H9 (cell line): ENCODE measurements around the gene ERCC6L2. TPM values are rescaled to one million over a fixed set of nuclear protein-coding genes. Genes with fewer than 3 reads are reported as not detected.

Experiments used
- DNase-seq: peaks from one replicate; pipeline ENCODE4 v3.0.0-alpha.2; 2017
- H2AFZ ChIP-seq: one replicate; pipeline ENCODE4 v1.6.1; 2013; ENCODE audit warnings: mild to moderate bottlenecking, low read length, control low read depth, moderate library complexity
- H2AK5ac ChIP-seq: 2 replicates; pipeline ENCODE4 v1.6.1; 2013; ENCODE audit warnings: low read length, control low read depth, mixed read lengths; ENCODE audit not compliant: insufficient read length
- H2BK120ac ChIP-seq: one replicate; pipeline ENCODE4 v1.6.1; 2013; ENCODE audit warnings: low read depth, mild to moderate bottlenecking, low read length, control low read depth, inconsistent platforms; ENCODE audit not compliant: poor library complexity, severe bottlenecking
- H2BK12ac ChIP-seq: 2 replicates; pipeline ENCODE4 v1.6.1; 2013; ENCODE audit warnings: low read length, control low read depth, mixed read lengths, low read depth; ENCODE audit not compliant: insufficient read length
- H2BK15ac ChIP-seq: 2 replicates; pipeline ENCODE4 v1.6.1; 2013; ENCODE audit warnings: low read depth, low read length, control low read depth
- H2BK20ac ChIP-seq: one replicate; pipeline ENCODE4 v1.6.1; 2013; ENCODE audit warnings: low read depth, mild to moderate bottlenecking, low read length, control low read depth, inconsistent platforms; ENCODE audit not compliant: poor library complexity, severe bottlenecking
- H2BK5ac ChIP-seq: 2 replicates; pipeline ENCODE4 v1.6.1; 2013; ENCODE audit warnings: low read length, control low read depth, mixed read lengths; ENCODE audit not compliant: insufficient read length
- H3K14ac ChIP-seq: 2 replicates; pipeline ENCODE4 v1.6.1; 2013; ENCODE audit warnings: low read length, control low read depth; ENCODE audit not compliant: insufficient read depth
- H3K18ac ChIP-seq: 2 replicates; pipeline ENCODE4 v1.6.1; 2013; ENCODE audit warnings: low read depth, mild to moderate bottlenecking, mixed read lengths, low read length, control low read depth; ENCODE audit not compliant: insufficient read length
- H3K23ac ChIP-seq: 2 replicates; pipeline ENCODE4 v1.6.1; 2013; ENCODE audit warnings: low read length, control low read depth, mixed read lengths, low read depth; ENCODE audit not compliant: insufficient read length
- H3K23me2 ChIP-seq: 2 replicates; pipeline ENCODE4 v1.6.1; 2013; ENCODE audit warnings: low read depth, mild to moderate bottlenecking, mixed read lengths, low read length, control low read depth; ENCODE audit not compliant: insufficient read length, poor library complexity, severe bottlenecking
- H3K27ac ChIP-seq: 2 replicates; pipeline ENCODE4 v1.5.1; 2013; ENCODE audit warnings: low read length, control low read depth, mixed read lengths, low read depth; ENCODE audit not compliant: insufficient read length
- H3K27me3 ChIP-seq: 2 replicates; pipeline ENCODE4 v1.6.1; 2013; ENCODE audit warnings: low read length, control low read depth, inconsistent platforms; ENCODE audit not compliant: insufficient read depth
- H3K4ac ChIP-seq: 2 replicates; pipeline ENCODE4 v1.6.1; 2013; ENCODE audit warnings: low read depth, mild to moderate bottlenecking, control low read depth, inconsistent platforms, low read length, moderate library complexity
- H3K4me1 ChIP-seq: 2 replicates; pipeline ENCODE4 v1.6.1; 2013; ENCODE audit warnings: low read length, control low read depth, inconsistent platforms; ENCODE audit not compliant: insufficient read depth
- H3K4me2 ChIP-seq: 2 replicates; pipeline ENCODE4 v1.6.1; 2013; ENCODE audit warnings: low read length, control low read depth, mixed read lengths; ENCODE audit not compliant: insufficient read length, insufficient read depth
- H3K56ac ChIP-seq: 2 replicates; pipeline ENCODE4 v1.6.1; 2013; ENCODE audit warnings: low read depth, mild to moderate bottlenecking, mixed read lengths, low read length, control low read depth; ENCODE audit not compliant: insufficient read length
- H3K79me1 ChIP-seq: 2 replicates; pipeline ENCODE4 v1.6.1; 2013; ENCODE audit warnings: low read depth, mild to moderate bottlenecking, moderate library complexity, low read length, control low read depth, inconsistent platforms; ENCODE audit not compliant: insufficient read depth, poor library complexity, severe bottlenecking
- H3K79me2 ChIP-seq: 2 replicates; pipeline ENCODE4 v1.6.1; 2013; ENCODE audit warnings: low read length, control low read depth, inconsistent platforms; ENCODE audit not compliant: insufficient read depth
- H3K9ac ChIP-seq: 2 replicates; pipeline ENCODE4 v1.6.1; 2013; ENCODE audit warnings: low read length, control low read depth, mixed read lengths; ENCODE audit not compliant: insufficient read length; ENCODE audit errors: extremely low read depth
- H3K9me3 ChIP-seq: one replicate; pipeline ENCODE4 v1.6.1; 2013; ENCODE audit warnings: low read depth, low read length, inconsistent platforms; ENCODE audit not compliant: control insufficient read depth
- H3T11ph ChIP-seq: one replicate; pipeline ENCODE4 v1.6.1; 2013; ENCODE audit warnings: mild to moderate bottlenecking, low read length, control low read depth, inconsistent platforms
- H4K20me1 ChIP-seq: one replicate; pipeline ENCODE4 v1.6.1; 2013; ENCODE audit not compliant: control insufficient read depth, insufficient read length, insufficient read depth
- H4K5ac ChIP-seq: 2 replicates; pipeline ENCODE4 v1.6.1; 2013; ENCODE audit warnings: low read depth, mild to moderate bottlenecking, mixed read lengths, low read length, control low read depth; ENCODE audit not compliant: insufficient read length
- H4K8ac ChIP-seq: replicated peaks from 2 replicates; pipeline ENCODE4 v1.6.1; 2013; ENCODE audit warnings: low read length, control low read depth, mixed read lengths, low read depth; ENCODE audit not compliant: insufficient read length
- H4K91ac ChIP-seq: 2 replicates; pipeline ENCODE4 v1.6.1; 2013; ENCODE audit warnings: low read depth, mild to moderate bottlenecking, moderate library complexity, mixed read lengths, low read length, control low read depth; ENCODE audit not compliant: insufficient read length
- H3K27ac Mint-ChIP-seq, 3 experiments: 2 replicates in 2 of 3; 3 replicates in 1 of 3; pipeline ENCODE4 v1.8.0; 2020 to 2021; ENCODE audit warnings: mixed read lengths in 3 of 3, mild to moderate bottlenecking in 1 of 3, moderate library complexity in 1 of 3
- H3K27me3 Mint-ChIP-seq: 2 replicates; pipeline ENCODE4 v1.8.0; 2021; ENCODE audit warnings: low read depth, mild to moderate bottlenecking, moderate library complexity, mixed read lengths
- H3K36me3 Mint-ChIP-seq, 3 experiments: 2 replicates in 2 of 3; 3 replicates in 1 of 3; pipeline ENCODE4 v1.8.0; 2020 to 2021; ENCODE audit warnings: low read depth in 3 of 3, mixed read lengths in 3 of 3; ENCODE audit not compliant: insufficient read depth in 1 of 3
- H3K4me1 Mint-ChIP-seq, 2 experiments: 2 replicates each; pipeline ENCODE4 v1.8.0; 2020; ENCODE audit warnings: mixed read lengths in 2 of 2
- H3K4me3 Mint-ChIP-seq, 2 experiments: 2 replicates in 1 of 2; 3 replicates in 1 of 2; pipeline ENCODE4 v1.8.0; 2020 to 2021; ENCODE audit warnings: mild to moderate bottlenecking in 2 of 2, mixed read lengths in 2 of 2, moderate library complexity in 1 of 2
- H3K9me3 Mint-ChIP-seq, 2 experiments: 2 replicates in 1 of 2; 3 replicates in 1 of 2; pipeline ENCODE4 v1.8.0; 2020; ENCODE audit warnings: mild to moderate bottlenecking in 2 of 2, mixed read lengths in 2 of 2, moderate library complexity in 1 of 2
- CTCF ChIP-seq: fragments of 200-600 bp; sonication (generic); conservative IDR thresholded peaks from 3 replicates; pipeline ENCODE4 v1.8.0; 2021; ENCODE audit warnings: antibody characterized with exemption, mild to moderate bottlenecking
- total RNA-seq: library from RNA; stranded (reverse); gene quantifications from 2 replicates; pipeline ENCODE4 v1.2.1, GENCODE V29; 2021

Gene ERCC6L2
- total RNA-seq, 1 experiment from 2014 or later = 57.7 TPM

- no peaks in the 10 kb centered on the region for H4K20me1 ChIP-seq
- Mint-ChIP-seq H3K27ac (no peak overlapping the region), H3K9me3 (no peaks in the 10 kb centered on the region), H3K36me3 (peaks cover 19 to 57% (median 49%) of the 10 kb centered on the region in 3 experiments; a peak in 6 of 7 replicates), H3K4me1 (peaks cover 10 to 12% of the 10 kb centered on the region in 2 experiments), H3K4me3 (no peak overlapping the region), H3K27me3 (no peaks in the 10 kb centered on the region)
- no peaks in the 10 kb centered on the region for H3K27me3 ChIP-seq
- H3K23me2 ChIP-seq = no peaks in the 10 kb centered on the region
- no peak overlapping the region for H4K91ac ChIP-seq
- H3K27ac ChIP-seq = no peak overlapping the region
- H3K56ac ChIP-seq = no peak overlapping the region
- H4K8ac ChIP-seq = no peak overlapping the region
- H2BK12ac ChIP-seq = no peak overlapping the region
- H3K4me2 ChIP-seq = no peak overlapping the region
- no peak overlapping the region for H3K9ac ChIP-seq
- H3K4ac ChIP-seq = no peak overlapping the region
- no peak overlapping the region for H2BK20ac ChIP-seq
- no peak for DNase-seq
- no peak overlapping the region for H2AK5ac ChIP-seq
- no peak overlapping the region for H3K23ac ChIP-seq
- H3K79me2 ChIP-seq = no peaks in the 10 kb centered on the region
- no peak overlapping the region for H2BK5ac ChIP-seq
- H3K14ac ChIP-seq = no peak overlapping the region
- TF ChIP-seq CTCF = no peak
- no peak overlapping the region for H4K5ac ChIP-seq
- H3K4me1 ChIP-seq = no peaks in the 10 kb centered on the region
- H3T11ph ChIP-seq = no peak overlapping the region
- H3K18ac ChIP-seq = no peak overlapping the region
- H2BK15ac ChIP-seq = no peak overlapping the region
- H3K9me3 ChIP-seq = no peaks in the 10 kb centered on the region
- no peaks in the 10 kb centered on the region for H3K79me1 ChIP-seq
- no peak overlapping the region for H2AFZ ChIP-seq
- no peak overlapping the region for H2BK120ac ChIP-seq
Measured at GRCh38 chr9:95927271-95928004, 51.9 kb downstream of the ERCC6L2 start.
